Tibial artery (tissue), 4 donors: ENCODE data around the gene MCFD2.

ENCODE experiments used
- DNase-seq, 2 donors: peaks; one replicate each; pipeline ENCODE4 v3.0.0-alpha.2; 2019
- H3K27ac ChIP-seq, 2 donors: fragments of 200-600 bp; sonication (generic) in 1 of 2; 1 replicate in 1 of 2; 2 replicates in 1 of 2; pipeline ENCODE4 v1.5.1; 2018 to 2019; ENCODE audit warnings: mild to moderate bottlenecking in 1 of 2
- H3K27me3 ChIP-seq, 2 donors: fragments of 200-600 bp; sonication (generic) in 1 of 2; one replicate each; pipeline versions ENCODE4 v1.5.1 to v1.6.0; 2016 to 2019
- H3K36me3 ChIP-seq, 3 donors: fragments of 200-600 bp; sonication (generic) in 2 of 3; one replicate each; pipeline ENCODE4 v1.5.1; 2016 to 2019; ENCODE audit warnings: mild to moderate bottlenecking in 2 of 3
- H3K4me1 ChIP-seq, 4 donors: fragments of 200-600 bp; sonication (generic) in 2 of 4; 1 replicate in 3 of 4; 2 replicates in 1 of 4; pipeline ENCODE4 v1.5.1; 2016 to 2019
- H3K4me3 ChIP-seq, 2 donors: fragments of 200-600 bp; sonication (generic) in 1 of 2; 1 replicate in 1 of 2; 2 replicates in 1 of 2; pipeline ENCODE4 v1.5.1; 2018 to 2019; ENCODE audit warnings: mild to moderate bottlenecking in 2 of 2
- H3K9me3 ChIP-seq, 3 donors: fragments of 200-600 bp; sonication (generic) in 1 of 3; one replicate each; pipeline ENCODE4 v1.5.1; 2016 to 2019
- intact Hi-C: fragments of 100-400 bp; cut with DNase I; formaldehyde crosslinking; loops from one replicate; pipeline ENCODE4 v1.15.0; 2023; ENCODE audit warnings: low total_unique reads
- TF ChIP-seq, protein P1 (sequence below), 2 experiments: fragments of 200-600 bp in 1 of 2; fragments of 450-650 bp in 1 of 2; IDR thresholded peaks; one replicate each; pipeline ENCODE4 v1.5.1; 2017 to 2019; ENCODE audit warnings: antibody characterized with exemption in 2 of 2, mild to moderate bottlenecking in 1 of 2, moderate library complexity in 1 of 2

Gene MCFD2

DNA sequence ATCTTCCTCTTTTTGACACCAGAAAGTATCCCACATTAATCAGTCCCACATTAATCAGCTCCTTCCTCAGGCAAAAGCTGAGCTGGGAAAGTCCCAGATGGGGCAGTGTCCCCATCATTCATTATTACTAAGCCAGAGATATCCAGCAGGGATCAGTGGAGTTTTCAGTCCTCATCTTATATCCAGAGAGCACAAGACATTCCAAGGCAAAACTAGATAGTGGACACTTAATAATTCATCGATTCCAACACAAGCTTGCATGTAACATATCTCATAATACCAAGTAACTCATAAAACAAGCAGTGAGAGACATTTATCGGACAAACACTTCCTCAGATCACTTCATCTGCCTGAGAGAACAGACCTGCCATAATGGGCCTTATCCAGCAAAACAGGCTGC, 53.1 kb downstream of the MCFD2 start:
- DNase-seq, result no peak
- TF ChIP-seq, protein P1, sequence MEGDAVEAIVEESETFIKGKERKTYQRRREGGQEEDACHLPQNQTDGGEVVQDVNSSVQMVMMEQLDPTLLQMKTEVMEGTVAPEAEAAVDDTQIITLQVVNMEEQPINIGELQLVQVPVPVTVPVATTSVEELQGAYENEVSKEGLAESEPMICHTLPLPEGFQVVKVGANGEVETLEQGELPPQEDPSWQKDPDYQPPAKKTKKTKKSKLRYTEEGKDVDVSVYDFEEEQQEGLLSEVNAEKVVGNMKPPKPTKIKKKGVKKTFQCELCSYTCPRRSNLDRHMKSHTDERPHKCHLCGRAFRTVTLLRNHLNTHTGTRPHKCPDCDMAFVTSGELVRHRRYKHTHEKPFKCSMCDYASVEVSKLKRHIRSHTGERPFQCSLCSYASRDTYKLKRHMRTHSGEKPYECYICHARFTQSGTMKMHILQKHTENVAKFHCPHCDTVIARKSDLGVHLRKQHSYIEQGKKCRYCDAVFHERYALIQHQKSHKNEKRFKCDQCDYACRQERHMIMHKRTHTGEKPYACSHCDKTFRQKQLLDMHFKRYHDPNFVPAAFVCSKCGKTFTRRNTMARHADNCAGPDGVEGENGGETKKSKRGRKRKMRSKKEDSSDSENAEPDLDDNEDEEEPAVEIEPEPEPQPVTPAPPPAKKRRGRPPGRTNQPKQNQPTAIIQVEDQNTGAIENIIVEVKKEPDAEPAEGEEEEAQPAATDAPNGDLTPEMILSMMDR (IDR thresholded peaks at IDR 0.05), result no peak
- Histone ChIP-seq H3K27ac (no peak overlapping the region), H3K4me3 (no peak overlapping the region), H3K36me3 (no peaks in the 10 kb centered on the region), H3K27me3 (no peaks in the 10 kb centered on the region), H3K4me1 (peaks cover 0 to 30% (median 11%) of the 10 kb centered on the region in 4 donors), H3K9me3 (peaks cover 0 to 4% (median 0%) of the 10 kb centered on the region in 3 donors)
- intact Hi-C loops, result no loop called here

DNA sequence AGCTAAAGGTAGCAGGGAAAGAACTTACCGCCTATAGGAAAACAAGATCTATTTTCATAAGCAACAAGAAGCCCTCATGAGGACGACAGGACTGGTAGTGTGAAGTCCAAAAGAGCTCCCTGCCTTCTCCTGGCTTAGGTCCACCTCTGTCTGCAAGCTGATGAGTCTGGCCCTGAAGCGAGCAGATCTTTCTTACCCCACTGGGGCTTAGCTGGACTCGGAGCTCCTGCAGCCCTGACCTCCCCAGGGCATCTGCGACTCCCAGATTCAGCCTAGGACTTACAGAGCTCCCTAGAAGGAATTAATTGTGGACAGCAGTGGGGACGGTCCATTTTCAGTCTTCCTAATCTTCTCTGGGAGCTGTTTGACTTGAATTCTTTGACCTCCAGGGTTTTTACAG, 53.7 kb downstream of the MCFD2 start:
- TF ChIP-seq, protein P1 (IDR thresholded peaks at IDR 0.05), result no peak
- DNase-seq, result no peak
- Histone ChIP-seq H3K27me3 (no peaks in the 10 kb centered on the region), H3K4me3 (no peak overlapping the region), H3K36me3 (no peaks in the 10 kb centered on the region), H3K9me3 (peaks cover 0 to 4% (median 0%) of the 10 kb centered on the region in 3 donors), H3K27ac (no peak overlapping the region), H3K4me1 (peaks cover 0 to 33% (median 11%) of the 10 kb centered on the region in 4 donors)
- intact Hi-C loops, result no loop called here

DNA sequence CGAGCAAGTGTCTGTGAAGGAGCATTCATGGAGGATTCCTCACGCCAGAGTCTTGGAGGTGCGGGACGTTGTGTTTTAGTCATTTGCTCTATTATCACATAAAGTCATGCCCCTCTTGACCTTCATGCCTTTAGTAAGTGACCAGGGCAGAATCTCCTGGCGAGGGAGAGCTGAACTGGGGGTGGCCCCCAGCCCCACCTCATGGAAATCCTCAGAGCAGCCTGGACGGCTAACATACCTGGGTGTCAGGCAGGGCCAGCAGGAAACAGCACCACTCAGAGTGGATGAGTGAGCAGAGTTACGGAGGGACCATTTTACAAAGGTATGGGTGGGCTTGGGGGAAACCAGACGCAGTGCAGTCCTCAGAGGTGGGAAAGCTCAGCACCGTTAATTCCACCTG, 56.1 kb downstream of the MCFD2 start:
- DNase-seq, result no peak
- intact Hi-C loops, result loop anchor here (5.0 kb wide), 1 partner anchor 47 kb away; no protein-coding TSS in a partner anchor
- peak overlapping the region; percentile 78 to 84 for H3K27ac ChIP-seq

DNA sequence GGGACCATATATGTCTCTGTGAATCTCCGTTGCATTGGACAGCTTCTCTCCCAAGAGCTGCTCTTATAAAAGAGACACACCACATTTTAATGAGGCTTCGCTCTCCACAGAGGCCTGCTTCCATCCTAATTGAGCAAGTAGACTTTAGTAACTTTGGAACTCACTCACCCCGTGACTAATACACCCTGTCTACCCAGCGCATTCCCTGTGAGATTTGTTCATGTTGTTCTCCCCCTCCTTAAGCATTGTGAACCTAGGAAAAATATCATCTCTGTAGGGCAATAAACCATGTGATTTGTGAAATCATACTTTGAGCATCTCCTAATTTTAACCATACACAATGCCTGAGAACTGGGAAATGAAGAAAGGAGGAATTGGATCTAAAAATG, 56.9 kb downstream of the MCFD2 start:
- no peaks in the 10 kb centered on the region for H3K36me3 ChIP-seq
- H3K9me3 ChIP-seq, result no peaks in the 10 kb centered on the region
- TF ChIP-seq, protein P1 (IDR thresholded peaks at IDR 0.05), result no peak
- intact Hi-C loops, result loop anchor here (5.0 kb wide), 1 partner anchor 46 kb away; no protein-coding TSS in a partner anchor
- H3K27me3 ChIP-seq, result no peaks in the 10 kb centered on the region
- no peak for DNase-seq
- H3K4me3 ChIP-seq, result no peak overlapping the region
- H3K4me1 ChIP-seq, result peaks cover 0 to 58% (median 38%) of the 10 kb centered on the region in 4 donors
- H3K27ac ChIP-seq, result peak overlapping the region; percentile 78 to 84

More for the DNA sequence above, 56.1 kb downstream of the MCFD2 start:
- TF ChIP-seq, protein P1 (IDR thresholded peaks at IDR 0.05), result no peak
- H3K9me3 ChIP-seq, result no peaks in the 10 kb centered on the region
- no peaks in the 10 kb centered on the region for H3K27me3 ChIP-seq
- H3K36me3 ChIP-seq, result no peaks in the 10 kb centered on the region
- peaks cover 0 to 50% (median 31%) of the 10 kb centered on the region in 4 donors for H3K4me1 ChIP-seq
- H3K4me3 ChIP-seq, result no peak overlapping the region

DNA sequence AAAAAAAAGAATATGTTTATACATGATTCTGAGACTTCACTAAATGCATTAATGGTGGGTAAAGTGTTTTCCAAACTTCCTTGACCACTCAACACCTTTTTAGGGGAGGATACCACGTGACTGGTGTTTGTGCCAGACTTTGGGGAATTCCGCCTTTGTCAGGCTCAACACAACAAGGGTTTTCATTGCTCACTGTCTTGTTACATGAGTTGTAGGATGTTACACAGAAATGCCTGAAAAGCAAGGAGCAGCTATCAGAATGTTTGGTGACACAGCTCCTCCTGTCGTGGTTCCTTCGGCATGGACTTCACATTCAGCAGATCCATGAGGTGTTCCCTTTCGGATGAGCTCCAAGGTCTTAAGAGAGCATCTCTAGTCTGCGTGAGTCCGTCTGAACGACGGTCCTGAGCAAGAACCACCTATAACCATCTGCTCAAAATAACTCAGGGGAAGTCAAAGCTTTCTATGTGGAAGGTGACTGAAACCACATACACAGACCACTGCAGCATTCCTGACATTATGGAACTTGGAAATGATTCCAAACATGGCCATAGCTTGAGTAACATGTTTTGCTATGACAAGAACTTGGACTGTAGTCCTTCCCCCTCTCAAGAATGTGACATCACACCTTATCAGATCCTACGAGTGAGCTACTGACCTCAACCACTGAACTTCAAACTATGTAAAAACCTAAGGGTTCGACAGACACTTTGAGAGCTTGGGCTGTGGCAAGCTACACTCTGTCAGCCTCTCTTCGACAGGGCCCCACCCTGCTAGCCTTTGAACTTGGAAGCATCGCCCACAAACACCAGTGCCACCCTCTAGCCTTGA, 57.5 kb downstream of the MCFD2 start:
- Histone ChIP-seq H3K36me3 (no peaks in the 10 kb centered on the region), H3K4me3 (no peak overlapping the region), H3K9me3 (no peaks in the 10 kb centered on the region), H3K27me3 (no peaks in the 10 kb centered on the region), H3K27ac (peak overlapping the region; percentile 78 to 84), H3K4me1 (peaks cover 0 to 60% (median 38%) of the 10 kb centered on the region in 4 donors)
- TF ChIP-seq, protein P1 (IDR thresholded peaks at IDR 0.05), result no peak
- no peak for DNase-seq
- intact Hi-C loops, result loop anchor here (5.0 kb wide), 1 partner anchor 46 kb away; no protein-coding TSS in a partner anchor
